ENCODE measurements around the gene CTBP2. TPM values are rescaled to one million over a fixed set of nuclear protein-coding genes. Genes with fewer than 3 reads are reported as not detected.

CTBP2 gene
- total RNA-seq, 3 donors from 2014 or later = 53.1 to 91.2 (median 65.9) TPM

- no peak for TF ChIP-seq POLR2AphosphoS5 (IDR thresholded peaks at IDR 0.05)
- H3K9me3 ChIP-seq = no peaks in the 10 kb centered on the region
- no peak overlapping the region for H3K4me3 ChIP-seq
- no peak overlapping the region for H3K27ac ChIP-seq
- H3K27me3 ChIP-seq = no peaks in the 10 kb centered on the region
- no peak for DNase-seq (ENCODE audit: low spot score in 2 of 2)
- intact Hi-C loops (cut with DNase I; ENCODE audit: low total_unique reads) = no loop called here
- H3K36me3 ChIP-seq = no peaks in the 10 kb centered on the region
- H3K4me1 ChIP-seq = no peaks in the 10 kb centered on the region
These were observed 172.6 kb downstream of the CTBP2 start for GRCh38 chr10:124987788-124988187.

- no peak overlapping the region for H3K4me3 ChIP-seq
- H3K27ac ChIP-seq = no peak overlapping the region
- no peaks in the 10 kb centered on the region for H3K9me3 ChIP-seq
- intact Hi-C loops (cut with DNase I; ENCODE audit: low total_unique reads) = no loop called here
- H3K36me3 ChIP-seq = no peaks in the 10 kb centered on the region
- no peaks in the 10 kb centered on the region for H3K27me3 ChIP-seq
- no peak for DNase-seq (ENCODE audit: low spot score in 2 of 2)
- no peak for TF ChIP-seq CTCF (IDR thresholded peaks at IDR 0.05)
- TF ChIP-seq POLR2AphosphoS5 (IDR thresholded peaks at IDR 0.05) = no peak
- no peak for TF ChIP-seq POLR2A (IDR thresholded peaks at IDR 0.05)
- H3K4me1 ChIP-seq = no peaks in the 10 kb centered on the region
These were observed 175.2 kb downstream of the CTBP2 start for GRCh38 chr10:124985162-124985561.

- no peak for DNase-seq (ENCODE audit: low spot score in 2 of 2)
- no peak overlapping the region for H3K4me3 ChIP-seq
- TF ChIP-seq POLR2AphosphoS5 (IDR thresholded peaks at IDR 0.05) = no peak
- no peak for TF ChIP-seq POLR2A (IDR thresholded peaks at IDR 0.05)
- TF ChIP-seq CTCF (IDR thresholded peaks at IDR 0.05) = no peak
- no peaks in the 10 kb centered on the region for H3K9me3 ChIP-seq
- H3K4me1 ChIP-seq = no peaks in the 10 kb centered on the region
- intact Hi-C loops (cut with DNase I; ENCODE audit: low total_unique reads) = no loop called here
- H3K36me3 ChIP-seq = no peaks in the 10 kb centered on the region
- no peaks in the 10 kb centered on the region for H3K27me3 ChIP-seq
- no peak overlapping the region for H3K27ac ChIP-seq
These were observed 176.0 kb downstream of the CTBP2 start for GRCh38 chr10:124984376-124984775.

- H3K27me3 ChIP-seq = no peaks in the 10 kb centered on the region
- TF ChIP-seq CTCF (IDR thresholded peaks at IDR 0.05) (no peak), POLR2AphosphoS5 (IDR thresholded peaks at IDR 0.05) (no peak), POLR2A (IDR thresholded peaks at IDR 0.05) (no peak)
- H3K36me3 ChIP-seq = no peaks in the 10 kb centered on the region
- intact Hi-C loops (cut with DNase I; ENCODE audit: low total_unique reads) = no loop called here
- no peak for DNase-seq (ENCODE audit: low spot score in 2 of 2)
- H3K27ac ChIP-seq = no peak overlapping the region
- no peaks in the 10 kb centered on the region for H3K9me3 ChIP-seq
- no peak overlapping the region for H3K4me3 ChIP-seq
- H3K4me1 ChIP-seq = no peaks in the 10 kb centered on the region
These were observed 177.0 kb downstream of the CTBP2 start for GRCh38 chr10:124983321-124983720.

GRCh38 chr10:124978376-124978725, 182.0 kb downstream of the CTBP2 start:
- TF ChIP-seq POLR2A (IDR thresholded peaks at IDR 0.05) = no peak
- TF ChIP-seq POLR2AphosphoS5 (IDR thresholded peaks at IDR 0.05) = no peak
- no peak for TF ChIP-seq CTCF (IDR thresholded peaks at IDR 0.05)
- no peak overlapping the region for H3K27ac ChIP-seq

More at GRCh38 chr10:124978376-124978725, 182.0 kb downstream of the CTBP2 start:
- no peaks in the 10 kb centered on the region for H3K4me1 ChIP-seq
- DNase-seq (ENCODE audit: low spot score in 2 of 2) = no peak
- H3K9me3 ChIP-seq = no peaks in the 10 kb centered on the region
- H3K27me3 ChIP-seq = no peaks in the 10 kb centered on the region
- intact Hi-C loops (cut with DNase I; ENCODE audit: low total_unique reads) = no loop called here
- no peak overlapping the region for H3K4me3 ChIP-seq
- no peaks in the 10 kb centered on the region for H3K36me3 ChIP-seq

All from breast epithelium (tissue), 4 donors.